C4-2B (cell line): Measurements from ENCODE around the gene GTF2F1.

Source experiments
- H3K27ac ChIP-seq: fragments of 450-650 bp; 2 replicates; pipeline ENCODE4 v1.5.1; 2017
- ZFX ChIP-seq: fragments of 450-650 bp; IDR thresholded peaks from 2 replicates; pipeline ENCODE4 v1.6.1; 2017
- TF ChIP-seq, protein P1 (sequence below): fragments of 450-650 bp; conservative IDR thresholded peaks from 2 replicates; pipeline ENCODE4 v1.5.1; 2017; ENCODE audit warnings: mild to moderate bottlenecking

GTF2F1 gene

DNA sequence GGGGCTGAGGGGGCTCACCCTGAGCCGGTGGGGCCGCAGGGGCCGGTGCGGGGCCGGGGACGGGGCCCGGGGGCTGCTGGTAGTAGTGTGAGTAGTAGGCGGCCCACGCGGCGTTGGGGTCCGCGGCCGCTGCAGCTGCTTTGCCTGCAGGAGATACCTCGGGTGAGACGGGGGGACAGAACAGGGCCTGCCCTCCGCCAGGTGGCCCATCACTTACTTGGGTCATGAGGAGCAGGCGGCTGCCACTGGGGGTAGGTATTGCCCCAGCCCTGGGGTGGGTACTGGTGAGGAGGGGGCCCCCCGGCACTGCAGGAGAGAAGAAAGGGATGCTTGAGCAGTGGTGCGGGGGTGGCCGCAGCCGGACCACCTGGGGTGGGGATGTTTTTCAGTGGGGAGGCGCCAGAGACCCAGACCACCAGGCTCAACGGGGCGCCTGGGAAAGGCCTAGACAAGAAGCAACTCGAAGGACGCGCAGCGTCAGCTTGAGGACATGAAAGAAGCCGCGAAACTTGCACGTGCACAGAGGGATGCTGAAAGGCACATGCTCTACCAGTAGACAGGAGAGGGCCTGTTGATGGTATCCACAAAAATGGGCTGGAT is 22.7 kb upstream of the GTF2F1 start:
- no peak overlapping the region for H3K27ac ChIP-seq
- TF ChIP-seq ZFX: no peak
- TF ChIP-seq, protein P1, sequence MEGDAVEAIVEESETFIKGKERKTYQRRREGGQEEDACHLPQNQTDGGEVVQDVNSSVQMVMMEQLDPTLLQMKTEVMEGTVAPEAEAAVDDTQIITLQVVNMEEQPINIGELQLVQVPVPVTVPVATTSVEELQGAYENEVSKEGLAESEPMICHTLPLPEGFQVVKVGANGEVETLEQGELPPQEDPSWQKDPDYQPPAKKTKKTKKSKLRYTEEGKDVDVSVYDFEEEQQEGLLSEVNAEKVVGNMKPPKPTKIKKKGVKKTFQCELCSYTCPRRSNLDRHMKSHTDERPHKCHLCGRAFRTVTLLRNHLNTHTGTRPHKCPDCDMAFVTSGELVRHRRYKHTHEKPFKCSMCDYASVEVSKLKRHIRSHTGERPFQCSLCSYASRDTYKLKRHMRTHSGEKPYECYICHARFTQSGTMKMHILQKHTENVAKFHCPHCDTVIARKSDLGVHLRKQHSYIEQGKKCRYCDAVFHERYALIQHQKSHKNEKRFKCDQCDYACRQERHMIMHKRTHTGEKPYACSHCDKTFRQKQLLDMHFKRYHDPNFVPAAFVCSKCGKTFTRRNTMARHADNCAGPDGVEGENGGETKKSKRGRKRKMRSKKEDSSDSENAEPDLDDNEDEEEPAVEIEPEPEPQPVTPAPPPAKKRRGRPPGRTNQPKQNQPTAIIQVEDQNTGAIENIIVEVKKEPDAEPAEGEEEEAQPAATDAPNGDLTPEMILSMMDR: no peak

DNA sequence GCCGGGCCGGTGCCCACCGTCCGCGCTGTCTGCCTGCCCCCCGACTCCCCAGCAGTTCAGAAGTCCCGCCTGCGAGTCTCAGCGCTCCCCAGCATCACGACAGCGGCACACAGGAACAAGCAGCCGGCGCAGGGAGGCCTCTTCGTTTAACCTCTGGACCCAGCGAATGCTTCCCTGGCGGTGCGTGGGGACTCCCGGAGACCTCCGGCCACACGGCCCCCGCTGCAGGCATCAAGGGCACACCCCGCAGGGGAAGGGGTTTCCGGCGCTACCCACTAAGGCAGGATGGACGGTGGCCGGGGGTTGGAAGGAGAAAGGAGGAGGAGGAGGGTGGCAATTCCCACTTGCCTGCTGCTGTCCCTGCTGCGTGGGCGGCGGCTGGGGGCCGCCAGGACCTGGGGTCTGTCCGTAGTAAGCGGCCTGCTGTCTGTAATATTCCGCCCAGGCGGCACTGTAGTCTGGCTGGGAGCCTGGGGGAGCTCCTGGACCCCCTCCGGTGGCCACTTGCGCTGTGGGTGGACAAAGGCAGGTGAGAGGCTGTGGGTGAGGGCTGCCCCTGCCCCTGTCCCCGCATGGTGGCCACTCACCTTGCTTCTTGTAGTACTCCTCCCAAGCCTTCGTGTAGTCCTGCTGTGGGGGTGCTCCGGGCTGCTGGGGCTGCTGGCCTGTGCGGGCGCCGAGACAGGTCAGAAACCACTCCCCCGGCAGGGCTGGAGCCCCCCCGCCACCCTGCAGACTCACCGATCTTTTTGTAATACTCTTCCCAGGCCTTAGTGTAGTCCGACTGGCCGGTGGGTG is 22.0 kb upstream of the GTF2F1 start:
- no peak overlapping the region for H3K27ac ChIP-seq
- TF ChIP-seq, protein P1: no peak
- TF ChIP-seq ZFX: no peak

DNA sequence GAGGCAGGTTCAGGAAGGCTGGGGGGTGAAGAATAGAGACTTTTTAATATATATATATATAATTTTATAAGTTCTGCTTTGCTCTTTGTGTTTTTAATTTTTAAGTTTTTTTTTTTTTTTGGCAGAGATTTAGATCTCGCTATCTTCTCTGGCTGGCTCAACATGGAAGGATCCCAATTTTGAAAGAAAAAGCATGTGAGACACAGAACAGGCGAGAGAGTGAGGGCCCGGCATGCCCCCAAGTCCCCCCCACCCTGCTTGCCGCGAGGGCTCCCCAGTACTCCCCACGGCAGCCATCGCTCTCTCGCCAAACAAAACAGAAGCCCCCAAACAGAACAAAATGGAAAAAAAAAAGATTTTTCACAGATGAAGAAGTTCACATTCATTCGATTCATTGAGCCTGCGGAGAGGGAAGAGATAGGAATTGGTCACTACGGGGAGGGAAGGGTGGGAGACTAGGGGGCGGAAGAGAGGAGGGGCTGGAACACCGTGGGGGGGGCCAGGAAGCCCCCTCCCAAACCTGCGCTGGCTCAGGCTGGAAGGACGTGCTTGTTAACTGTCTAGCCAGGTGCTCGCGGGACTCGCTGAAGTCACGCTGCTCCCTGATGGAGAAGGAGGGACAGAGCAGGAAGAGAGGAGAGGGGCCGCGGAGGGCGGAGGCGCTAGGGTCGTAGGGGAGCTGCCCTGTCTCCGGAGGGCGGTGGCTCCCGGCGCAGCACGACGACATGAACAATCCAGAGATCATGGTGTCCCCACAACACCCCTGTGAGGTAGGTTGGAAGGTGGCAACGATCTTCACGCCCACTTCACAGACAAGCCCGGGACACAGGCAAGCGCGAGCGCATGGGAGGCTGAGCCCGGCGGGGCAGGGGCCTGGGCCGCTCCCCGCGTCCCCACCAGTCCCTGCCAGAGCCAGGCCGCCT is 21.0 kb upstream of the GTF2F1 start:
- no peak overlapping the region for H3K27ac ChIP-seq
- TF ChIP-seq, protein P1: no peak
- no peak for TF ChIP-seq ZFX

- no peak overlapping the region for H3K27ac ChIP-seq
- no peak for TF ChIP-seq ZFX
- TF ChIP-seq, protein P1: no peak
These were observed 20.3 kb upstream of the GTF2F1 start for GRCh38 chr19:6413291-6413690.

- H3K27ac ChIP-seq: no peak overlapping the region
- no peak for TF ChIP-seq ZFX
- TF ChIP-seq, protein P1: peak; percentile 74
These were observed 19.6 kb upstream of the GTF2F1 start for GRCh38 chr19:6412447-6413091.

GRCh38 chr19:6412061-6412446 is 19.1 kb upstream of the GTF2F1 start:
- H3K27ac ChIP-seq: no peak overlapping the region
- TF ChIP-seq ZFX: no peak
- TF ChIP-seq, protein P1: no peak
